ENCODE data around the gene APOD.

- TF ChIP-seq POLR2A (IDR thresholded peaks at IDR 0.05) (no peak), POLR2AphosphoS5 (IDR thresholded peaks at IDR 0.05; ENCODE audit: insufficient read depth in 1 of 2, low read depth in 1 of 2) (no peak)
Observed at GRCh38 chr3:195550723-195551122, 33.0 kb downstream of the APOD start.

All from vagina (tissue), 2 donors.